HS-5 (cell line): ENCODE measurements around the gene RCOR1.
"Not testable (repeated sequence)": the region's sequence is repeated elsewhere in the genome, so short reads cannot be mapped to it uniquely, and the experiment has no call there.

ENCODE experiments used
- DNase-seq: peaks from one replicate; pipeline ENCODE4 v3.0.0-alpha.2; 2012; ENCODE audit warnings: low read depth

Gene RCOR1

DNA sequence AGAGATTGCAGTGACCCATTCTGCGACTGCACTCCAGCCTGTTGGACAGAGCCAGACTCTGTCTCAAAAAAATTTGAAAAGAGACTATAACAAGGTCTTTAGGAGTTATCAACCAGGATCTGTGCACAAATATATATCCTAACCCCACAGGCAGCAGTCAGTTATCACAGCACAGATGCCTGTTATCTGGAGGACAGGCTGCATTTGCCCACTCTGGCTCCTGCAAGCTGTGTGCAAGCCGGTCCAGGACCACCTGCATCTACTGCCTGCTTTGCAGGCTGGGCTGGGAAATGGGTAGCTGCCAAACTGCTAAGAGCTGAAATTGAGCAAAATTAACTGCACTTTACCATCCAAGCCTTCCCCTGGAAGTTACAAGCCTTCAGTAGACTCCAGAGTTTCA is 21.4 kb upstream of the RCOR1 start:
- DNase-seq, result no peak

DNA sequence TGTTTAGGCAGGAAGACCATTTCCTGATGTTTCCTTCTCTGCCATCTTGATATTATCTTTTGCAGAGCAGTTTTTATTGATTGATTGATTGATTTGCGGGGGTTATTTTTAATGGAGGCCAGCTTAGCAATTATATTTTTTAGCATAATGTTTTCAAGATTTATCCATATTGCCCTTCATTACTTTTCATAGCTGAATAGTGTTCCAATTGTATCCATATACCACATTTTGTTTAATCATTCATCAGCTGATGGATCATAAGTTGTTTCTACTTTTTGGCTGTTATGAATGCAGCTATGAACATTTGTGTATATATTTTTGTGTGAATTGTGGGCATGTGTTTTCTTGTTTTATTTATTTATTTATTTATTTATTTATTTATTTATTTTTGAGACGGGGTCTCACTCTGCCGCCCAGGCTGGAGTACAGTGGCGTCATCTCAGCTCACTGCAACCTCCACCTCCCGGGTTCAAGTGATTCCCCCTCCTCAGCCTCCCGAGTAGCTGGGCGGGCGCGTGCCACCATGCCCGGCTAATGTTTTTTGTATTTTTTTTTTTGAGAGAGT is 20.9 kb upstream of the RCOR1 start:
- DNase-seq, result no peak

DNA sequence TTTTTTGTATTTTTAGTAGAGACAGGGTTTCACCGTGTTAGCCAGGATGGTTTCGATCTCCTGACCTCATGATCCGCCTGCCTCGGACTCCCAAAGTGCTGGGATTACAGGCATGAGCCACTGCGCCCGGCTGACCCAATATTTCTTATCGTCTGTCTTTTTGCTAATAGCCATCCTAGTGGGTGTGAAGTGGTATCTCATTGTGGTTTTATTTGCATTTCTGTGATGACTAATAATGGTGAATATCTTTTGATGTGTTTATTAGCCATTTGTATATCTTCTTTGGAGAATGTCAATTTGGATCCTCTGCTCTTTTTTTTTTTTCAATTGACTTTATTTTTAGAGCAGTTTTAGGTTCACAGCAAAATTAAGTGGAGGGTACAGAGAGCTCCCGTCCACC is 19.3 kb upstream of the RCOR1 start:
- DNase-seq, result not testable (repeated sequence)

DNA sequence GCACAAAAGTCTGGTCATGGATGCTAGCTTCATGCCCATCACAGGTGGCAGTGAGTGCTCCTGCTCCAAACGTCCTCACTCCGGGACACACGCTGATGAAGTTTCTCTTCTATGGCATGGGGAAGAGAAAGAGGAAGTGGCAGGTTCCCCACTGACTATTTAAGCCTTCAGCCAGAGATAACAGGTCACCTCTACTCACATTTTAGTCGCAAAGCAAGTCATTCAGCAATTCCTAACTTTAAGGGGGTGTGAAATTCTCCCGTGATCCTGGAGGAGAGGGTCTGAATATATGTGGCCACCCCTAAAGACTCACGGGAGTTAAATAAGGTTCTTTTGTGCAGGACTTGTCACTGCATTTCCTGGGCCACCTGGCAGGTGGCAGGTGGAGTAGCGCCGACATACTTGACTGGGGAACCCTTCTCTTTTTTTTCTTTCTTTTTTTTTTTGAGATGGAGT is 18.8 kb upstream of the RCOR1 start:
- DNase-seq, result no peak

DNA sequence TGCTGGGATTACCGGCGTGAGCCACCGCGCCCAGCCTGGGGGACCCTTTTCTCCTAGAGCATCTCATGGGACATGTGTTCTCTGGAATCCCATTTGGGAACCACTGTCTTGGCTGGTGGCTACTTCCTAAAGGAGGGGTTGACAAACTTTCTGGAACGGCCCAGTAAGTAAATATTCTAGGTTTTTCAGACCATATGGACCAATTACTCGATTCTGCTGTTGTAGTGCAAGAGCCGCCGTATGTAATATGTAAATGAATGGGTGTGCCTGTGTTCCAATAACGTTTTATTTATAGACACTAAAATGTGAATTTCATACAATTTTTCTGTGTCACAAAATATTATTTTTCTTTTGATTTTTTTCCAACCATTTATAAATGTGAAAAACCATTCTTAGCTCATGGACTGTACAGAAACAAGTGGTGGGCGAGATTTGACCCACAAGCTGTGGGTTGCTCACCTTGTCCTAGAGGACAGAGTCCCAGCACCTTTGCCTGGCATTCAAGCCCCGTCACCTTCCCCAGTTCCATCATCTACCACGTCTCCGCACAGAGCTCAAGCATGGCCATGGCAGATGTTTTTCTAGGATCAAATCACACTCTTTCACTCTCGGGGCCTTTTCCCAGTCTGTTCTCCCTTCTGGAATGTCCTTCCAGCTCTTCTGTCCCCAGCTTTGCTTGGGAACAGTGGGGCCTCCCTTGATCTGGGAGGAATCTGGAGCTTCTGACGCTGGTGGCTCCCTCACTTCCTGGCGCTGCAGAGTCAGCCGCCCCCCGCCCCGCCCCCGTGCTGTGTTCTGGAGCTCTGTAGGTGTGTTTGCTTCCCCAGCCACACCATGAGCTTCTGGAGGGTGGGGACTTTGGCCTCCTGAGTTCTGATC is 17.9 kb upstream of the RCOR1 start:
- DNase-seq, result no peak

DNA sequence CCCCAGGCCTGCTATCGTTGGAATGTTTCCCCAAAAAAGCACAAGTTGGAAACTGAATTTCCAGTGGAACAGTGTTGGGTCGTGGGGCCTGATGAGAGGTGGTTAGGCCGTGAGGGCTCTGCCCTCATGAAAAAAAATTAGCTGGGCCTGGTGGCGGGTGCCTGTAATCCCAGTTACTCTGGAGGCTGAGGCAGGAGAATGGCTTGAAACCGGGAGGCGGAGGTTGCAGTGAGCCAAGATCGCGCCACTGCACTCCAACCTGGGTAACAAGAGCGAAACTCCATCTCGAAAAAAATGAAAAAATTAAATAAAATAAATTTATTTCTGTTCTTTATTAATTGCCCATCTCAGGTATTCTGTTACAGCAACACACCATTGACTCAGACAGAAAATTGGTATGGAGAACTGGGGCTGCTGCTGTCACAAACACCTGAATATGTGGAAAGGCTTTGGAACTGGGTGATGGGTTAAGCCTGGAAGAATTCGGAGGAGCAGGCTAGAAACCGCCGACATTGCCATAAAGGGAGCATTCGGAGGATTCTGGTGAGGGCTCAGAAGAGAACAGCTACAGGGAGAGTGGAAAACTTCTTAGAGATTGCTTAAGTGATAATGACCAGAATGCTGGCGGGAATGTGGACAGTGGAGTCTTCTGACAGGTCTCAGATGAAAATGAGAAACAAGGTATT is 17.1 kb upstream of the RCOR1 start:
- no peak for DNase-seq

DNA sequence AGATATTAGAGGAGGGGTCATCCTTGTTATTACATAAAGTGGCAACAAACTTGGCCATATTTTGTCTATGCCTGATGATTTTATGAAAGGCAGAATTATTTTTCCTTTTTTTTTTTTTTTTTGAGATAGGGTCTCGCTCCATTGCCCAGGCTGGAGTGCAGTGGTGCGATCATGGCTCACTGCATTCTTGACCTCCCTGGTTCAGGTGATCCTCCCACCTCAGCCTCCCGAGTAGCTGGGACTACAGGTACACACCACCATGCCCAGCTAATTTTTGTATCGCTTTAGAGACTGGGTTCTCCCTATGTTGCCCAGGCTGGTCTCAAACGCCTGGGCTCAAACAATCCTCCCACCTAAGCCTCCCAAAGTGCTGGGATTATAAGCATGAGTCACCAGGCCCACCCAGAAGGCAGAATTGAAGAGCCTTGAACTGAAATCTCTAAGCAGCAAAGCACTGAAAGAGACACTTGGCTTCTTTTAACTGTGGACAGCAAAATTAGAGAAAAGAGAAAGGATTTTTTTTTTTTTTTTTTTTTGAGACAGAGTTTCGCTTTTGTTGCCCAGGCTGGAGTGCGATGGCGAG is 16.5 kb upstream of the RCOR1 start:
- not testable (repeated sequence) for DNase-seq

DNA sequence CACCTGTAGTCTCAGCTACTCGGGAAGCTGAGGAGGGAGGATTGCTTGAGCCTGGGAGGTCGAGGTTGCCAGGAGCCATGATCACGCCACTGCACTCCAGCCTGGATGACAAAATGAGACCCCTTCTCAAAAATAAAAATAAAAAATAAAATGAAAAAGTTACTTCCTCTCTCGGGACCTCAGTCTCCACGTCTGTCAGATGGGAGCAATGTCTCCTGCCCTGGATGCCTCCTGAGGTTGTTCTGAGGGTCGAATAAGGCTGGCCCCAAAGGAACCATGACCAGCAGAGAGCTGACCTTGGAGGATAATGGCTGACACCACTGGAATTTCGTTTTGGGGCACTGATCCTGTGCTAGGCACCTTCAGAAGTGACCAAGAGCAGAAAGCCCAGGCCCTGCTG is 13.6 kb upstream of the RCOR1 start:
- no peak for DNase-seq

DNA sequence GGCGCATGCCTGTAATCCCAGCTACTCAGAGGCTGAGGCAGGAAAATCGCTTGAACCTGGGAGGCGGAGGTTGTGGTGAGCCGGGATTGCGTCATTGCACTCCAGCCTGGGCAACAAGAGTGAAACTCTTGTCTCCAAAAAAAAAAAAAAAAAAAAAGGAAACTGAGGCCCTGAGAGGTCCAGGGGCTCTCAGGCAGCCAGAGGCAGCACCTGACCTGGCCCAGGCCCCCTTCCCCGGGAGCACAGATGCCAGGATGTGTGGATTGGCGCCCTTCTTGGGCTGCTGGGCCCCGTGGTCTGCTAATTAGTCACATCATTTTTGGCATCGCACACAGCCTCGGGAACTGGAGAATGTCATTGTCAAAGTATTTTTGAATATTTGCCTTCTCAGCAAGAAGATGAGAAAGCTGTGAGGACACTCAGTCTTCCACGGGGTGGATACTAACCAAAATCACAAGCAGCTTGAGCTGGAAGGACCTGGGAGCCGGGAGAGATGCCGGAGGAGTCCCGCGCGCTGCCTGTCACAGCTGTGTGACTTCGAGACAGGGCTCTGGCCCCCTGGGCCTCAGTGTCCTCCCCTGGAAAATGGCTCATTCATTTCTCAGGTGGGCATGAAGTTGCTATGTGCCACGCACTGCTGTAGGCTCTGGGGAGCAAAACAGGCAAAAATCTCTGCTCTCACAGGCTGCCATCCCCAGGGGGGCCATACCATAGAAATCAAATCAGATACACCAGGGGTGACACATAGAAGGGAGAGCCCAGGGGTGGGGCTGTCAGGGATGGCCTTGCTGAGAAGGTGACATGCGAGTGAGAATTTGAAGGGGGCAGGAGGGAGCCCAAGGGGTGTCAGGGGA is 12.5 kb upstream of the RCOR1 start:
- DNase-seq, result no peak

DNA sequence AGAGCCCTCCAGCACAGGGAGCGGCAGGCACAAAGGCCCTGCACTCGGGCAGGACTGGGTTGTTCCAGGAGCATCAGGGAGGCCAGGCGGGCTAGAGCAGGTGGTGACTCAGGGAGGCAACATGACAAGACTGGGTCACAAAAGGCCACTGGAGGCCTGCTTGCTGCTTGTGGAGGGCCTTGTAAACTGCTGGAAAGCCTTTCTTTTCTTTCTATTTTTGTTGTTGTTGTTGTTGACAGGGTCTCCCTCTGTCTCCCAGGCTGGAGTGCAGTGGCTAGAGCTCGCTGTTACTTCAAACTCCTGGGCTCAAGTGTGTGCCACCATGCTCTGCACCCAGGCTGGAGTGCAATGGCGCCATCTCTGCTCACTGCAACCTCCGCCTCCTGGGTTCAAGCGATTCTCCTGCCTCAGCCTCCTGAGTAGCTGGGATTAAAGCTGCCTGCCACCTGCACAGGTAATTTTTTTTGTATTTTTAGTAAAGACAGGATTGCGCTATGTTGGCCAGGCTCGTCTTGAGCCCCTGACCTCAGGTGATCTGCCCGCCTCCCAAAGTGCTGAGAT is 11.8 kb upstream of the RCOR1 start:
- no peak for DNase-seq

DNA sequence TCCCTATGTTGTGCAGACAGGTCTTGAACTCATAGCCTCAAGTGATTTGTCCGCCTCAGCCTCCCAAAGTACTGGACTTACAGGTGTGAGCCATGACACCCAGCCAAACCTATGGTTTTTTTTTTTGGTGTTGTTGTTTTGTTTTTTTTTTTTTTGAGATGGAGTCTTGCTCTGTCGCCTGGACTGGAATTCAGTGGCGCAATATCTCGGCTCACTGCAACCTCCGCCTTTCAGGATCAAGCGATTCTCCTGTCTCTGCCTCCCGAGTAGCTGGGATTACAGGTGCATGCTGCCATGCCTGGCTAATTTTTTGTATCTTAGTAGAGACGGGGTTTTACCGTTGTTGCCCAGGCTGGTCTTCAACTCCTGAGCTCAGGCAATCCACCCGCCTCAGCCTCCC is 11.3 kb upstream of the RCOR1 start:
- DNase-seq, result no peak

DNA sequence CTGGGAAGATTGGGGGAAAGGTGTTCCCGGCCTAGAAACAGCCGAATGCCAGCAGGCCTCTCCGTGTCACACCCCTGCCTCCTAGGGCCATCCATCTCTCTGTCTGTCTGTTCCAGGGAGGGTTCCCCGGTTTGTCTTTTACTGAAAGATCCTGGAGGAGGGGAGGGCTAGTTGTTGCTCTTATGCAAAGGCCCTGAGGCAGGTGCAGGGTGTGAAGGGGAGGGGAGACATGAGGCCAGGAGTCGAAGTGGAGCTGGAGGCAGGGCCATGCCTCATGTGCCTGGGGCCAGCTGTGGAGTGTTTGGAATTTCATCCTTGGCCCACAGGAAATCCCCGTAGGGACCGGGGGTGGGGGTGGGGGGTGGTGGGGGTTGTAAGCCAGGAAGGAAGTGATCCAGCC is 8.7 kb upstream of the RCOR1 start:
- DNase-seq, result no peak

DNA sequence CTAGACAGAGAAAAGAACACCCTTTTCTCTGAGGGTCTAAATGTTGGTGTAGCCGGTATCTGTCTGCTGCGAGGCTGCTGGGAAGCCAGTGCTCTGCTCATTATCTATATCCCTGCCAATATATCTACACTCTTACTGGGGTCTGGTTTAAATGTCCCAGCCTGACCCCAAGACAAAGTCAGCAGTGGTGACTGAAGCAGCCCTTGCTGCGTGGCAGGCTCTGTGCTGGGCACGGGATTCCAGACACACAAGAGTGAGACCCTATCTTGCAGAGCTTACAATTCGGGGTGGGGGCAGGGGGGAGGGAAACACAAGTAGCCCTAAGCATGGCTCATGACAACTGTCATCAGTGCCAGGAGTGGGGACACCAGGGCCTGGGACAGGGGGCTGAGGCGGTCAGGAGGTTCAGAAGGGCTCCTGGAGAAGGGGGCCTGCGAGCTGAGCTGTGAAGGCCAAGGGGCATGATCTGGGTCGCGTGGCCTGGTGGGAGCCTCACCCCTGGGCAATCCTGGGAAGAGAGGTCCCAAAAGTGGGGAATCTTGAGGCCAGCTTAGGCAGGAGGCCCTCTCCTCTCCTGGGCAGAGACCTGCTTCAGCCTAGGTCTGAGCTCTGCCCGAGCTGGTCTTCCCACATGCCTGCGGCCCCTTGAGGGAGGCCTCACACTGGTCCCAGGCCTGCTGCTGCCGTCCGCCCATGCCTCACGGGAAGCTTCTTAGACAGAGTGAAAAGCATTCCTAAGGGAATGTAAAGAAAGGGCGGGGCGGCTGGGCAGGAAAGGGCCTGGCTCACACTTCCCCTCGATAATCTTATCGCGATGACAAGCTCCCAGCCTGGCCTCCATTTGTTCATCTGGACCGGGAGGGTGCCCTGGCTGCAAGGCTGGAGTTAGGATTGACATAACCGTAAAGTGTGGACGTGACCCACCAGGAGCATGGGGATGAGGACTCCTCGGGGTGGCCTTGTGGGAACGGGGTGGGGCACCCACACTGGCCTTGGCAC is 7.3 kb upstream of the RCOR1 start:
- no peak for DNase-seq

DNA sequence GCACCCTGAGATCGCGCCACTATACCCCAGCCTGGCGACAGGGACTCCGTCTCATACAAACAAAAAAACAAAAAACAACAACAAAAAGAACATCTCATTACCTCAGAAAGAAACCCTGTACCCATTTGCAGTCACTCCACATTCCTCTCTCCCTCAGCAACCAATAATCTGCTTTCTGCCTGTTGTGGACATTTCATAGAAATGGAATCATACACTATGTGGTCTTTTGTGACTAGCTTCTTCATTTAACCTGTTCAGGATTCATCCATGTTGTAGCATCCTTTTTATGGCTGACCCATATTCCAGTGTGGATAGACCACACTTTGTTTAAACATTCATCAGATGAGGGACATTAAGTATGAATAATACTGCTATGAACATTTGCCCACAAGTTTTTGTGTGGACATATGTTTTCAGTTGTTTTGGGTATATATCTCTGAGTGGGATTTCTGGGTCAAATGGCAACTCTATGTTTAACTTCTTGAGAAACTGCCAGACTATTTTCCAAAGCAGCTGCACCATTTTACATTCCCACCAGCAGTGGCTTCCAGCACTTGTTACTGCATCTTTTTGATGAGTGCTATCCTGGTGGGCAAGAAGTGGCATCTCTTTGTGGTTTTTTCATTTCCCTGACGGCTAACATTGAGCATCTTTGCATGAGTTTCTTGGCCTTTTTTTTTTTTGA is 5.9 kb upstream of the RCOR1 start:
- no peak for DNase-seq

DNA sequence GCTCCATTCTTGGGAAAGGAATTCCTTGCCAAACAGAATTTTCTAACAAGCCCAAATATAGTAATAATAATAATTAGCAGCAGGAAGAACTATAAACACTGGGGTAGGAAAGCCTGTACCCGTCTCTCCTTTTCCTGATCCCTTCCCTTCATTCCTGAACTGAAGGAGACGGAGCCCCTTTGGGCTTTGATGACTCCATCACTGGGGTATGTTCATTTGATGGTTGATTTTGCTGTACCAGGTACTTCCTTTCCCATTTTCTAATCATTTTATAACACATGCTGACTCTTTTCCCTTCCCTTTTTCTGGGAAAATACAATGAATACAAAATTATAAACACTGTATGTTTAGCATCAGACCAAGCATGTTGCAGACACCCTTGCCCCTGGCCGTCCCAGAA is 3.6 kb upstream of the RCOR1 start:
- DNase-seq, result no peak

DNA sequence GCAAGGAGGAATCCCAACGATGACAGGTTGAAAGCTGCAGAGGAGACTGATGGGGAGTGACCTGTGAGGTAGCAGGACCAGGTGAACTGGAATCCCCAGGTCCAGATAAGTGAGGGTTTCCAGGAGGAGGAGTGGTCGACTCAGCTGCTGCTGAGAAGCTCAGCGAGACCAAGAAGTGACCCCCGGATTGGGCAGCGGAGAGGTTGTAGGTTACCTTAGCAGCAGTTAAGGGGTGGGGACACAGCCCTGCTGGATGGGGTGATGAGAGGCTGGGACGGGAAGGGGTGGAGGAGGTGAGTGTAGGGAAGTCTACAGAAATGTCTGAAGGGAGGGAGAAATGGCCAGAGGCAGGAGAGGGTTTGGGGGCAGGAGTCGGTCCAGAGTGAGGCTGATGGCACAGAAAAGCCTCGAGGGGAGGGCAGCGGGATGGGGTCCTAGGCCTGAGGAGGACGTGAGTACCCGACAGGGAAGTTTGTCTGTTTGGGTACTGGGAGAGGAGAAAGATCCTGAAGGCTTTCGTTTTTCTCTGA is 2.6 kb upstream of the RCOR1 start:
- no peak for DNase-seq

DNA sequence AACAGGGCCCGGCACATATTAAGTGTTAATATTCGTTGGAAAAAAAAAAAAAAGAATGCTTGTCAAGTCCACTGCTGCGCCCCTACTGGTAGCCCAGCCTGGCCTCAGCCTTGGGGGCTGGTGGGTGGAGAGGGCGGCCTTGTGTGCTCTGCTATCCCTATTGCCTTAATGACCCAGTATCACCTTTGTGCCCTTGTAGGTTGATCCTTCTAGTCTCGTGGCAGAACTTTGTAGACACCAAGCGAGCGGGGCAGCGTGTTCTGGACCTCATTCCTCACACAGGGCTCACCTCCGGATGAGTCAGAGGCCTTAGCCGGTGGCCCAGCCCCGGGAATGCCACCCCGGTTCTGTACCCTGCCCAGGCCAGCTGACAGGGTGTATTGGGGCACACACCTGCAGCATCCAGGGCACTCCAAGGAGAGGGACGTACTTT is 1.8 kb upstream of the RCOR1 start:
- DNase-seq, result no peak

DNA sequence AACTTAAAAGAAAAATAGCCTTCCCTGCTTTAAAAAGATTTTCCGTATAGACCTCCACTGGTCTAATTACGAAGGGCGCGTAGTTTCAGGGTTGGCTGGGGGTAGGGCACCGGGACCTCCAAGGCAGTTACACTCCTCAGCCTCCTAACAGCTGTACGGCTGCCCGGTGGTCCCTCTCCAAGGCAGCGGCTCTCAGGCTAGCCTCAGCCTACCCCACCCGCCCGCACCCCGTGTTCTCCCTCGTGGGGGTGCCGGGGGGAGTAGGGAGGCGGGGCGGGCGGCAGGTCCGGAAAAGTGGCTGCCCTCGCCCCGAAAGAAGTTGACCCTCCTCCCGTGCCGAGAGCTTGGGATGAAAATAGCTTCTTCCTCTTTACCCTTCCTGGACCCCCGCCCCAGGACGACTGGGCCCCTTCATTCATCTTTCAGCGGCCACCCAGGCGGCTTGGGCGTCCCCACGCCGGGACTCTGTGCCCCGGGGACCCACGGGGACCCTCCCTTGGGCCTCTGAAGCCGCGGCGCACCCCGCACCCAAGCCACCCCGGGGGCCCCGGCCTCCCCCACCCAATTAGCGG is 991 bp upstream of the RCOR1 start:
- DNase-seq, result no peak

DNA sequence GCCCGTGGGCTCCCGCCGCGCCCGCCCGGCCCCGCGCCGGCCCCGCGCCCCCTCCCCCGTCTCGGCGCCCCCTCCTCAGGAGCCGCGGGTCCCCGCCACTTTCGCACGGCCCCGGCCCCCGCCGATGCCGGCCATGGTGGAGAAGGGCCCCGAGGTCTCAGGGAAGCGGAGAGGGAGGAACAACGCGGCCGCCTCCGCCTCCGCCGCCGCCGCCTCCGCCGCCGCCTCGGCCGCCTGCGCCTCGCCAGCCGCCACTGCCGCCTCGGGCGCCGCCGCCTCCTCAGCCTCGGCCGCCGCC is 263 bp downstream of the RCOR1 start:
- no peak for DNase-seq
